Type B pancreatic cell (in vitro differentiated cells): ENCODE measurements around the gene DYRK1A. TPM values are rescaled to one million over a fixed set of nuclear protein-coding genes. Genes with fewer than 3 reads are reported as not detected.

Experiments used
- DNase-seq: peaks from one replicate; pipeline ENCODE4 v3.0.0; 2021; ENCODE audit warnings: mixed read lengths; ENCODE audit not compliant: unreplicated experiment; ENCODE audit errors: extremely low spot score
- H3K27ac Mint-ChIP-seq: 2 replicates; pipeline ENCODE4 v1.8.0; 2021; ENCODE audit warnings: mild to moderate bottlenecking, mixed read lengths
- H3K27me3 Mint-ChIP-seq: 2 replicates; pipeline ENCODE4 v1.8.0; 2021; ENCODE audit warnings: mixed read lengths
- H3K36me3 Mint-ChIP-seq: 2 replicates; pipeline ENCODE4 v1.8.0; 2021; ENCODE audit warnings: mixed read lengths
- H3K4me1 Mint-ChIP-seq: one replicate; pipeline ENCODE4 v1.8.0; 2021; ENCODE audit warnings: mixed read lengths; ENCODE audit not compliant: unreplicated experiment
- H3K4me3 Mint-ChIP-seq: 2 replicates; pipeline ENCODE4 v1.8.0; 2021; ENCODE audit warnings: mild to moderate bottlenecking, mixed read lengths
- H3K9me3 Mint-ChIP-seq: 2 replicates; pipeline ENCODE4 v1.8.0; 2021; ENCODE audit warnings: mixed read lengths
- CTCF ChIP-seq: fragments of 200-600 bp; sonication (generic); conservative IDR thresholded peaks from 2 replicates; pipeline ENCODE4 v1.5.0; 2021; ENCODE audit warnings: antibody characterized with exemption, mild to moderate bottlenecking
- total RNA-seq: library from RNA; stranded (reverse); gene quantifications from 2 replicates; pipeline ENCODE4 v1.2.1, GENCODE V29; 2021; ENCODE audit warnings: low replicate concordance

DYRK1A gene
- total RNA-seq, 1 donor from 2014 or later: 70.6 TPM

DNA sequence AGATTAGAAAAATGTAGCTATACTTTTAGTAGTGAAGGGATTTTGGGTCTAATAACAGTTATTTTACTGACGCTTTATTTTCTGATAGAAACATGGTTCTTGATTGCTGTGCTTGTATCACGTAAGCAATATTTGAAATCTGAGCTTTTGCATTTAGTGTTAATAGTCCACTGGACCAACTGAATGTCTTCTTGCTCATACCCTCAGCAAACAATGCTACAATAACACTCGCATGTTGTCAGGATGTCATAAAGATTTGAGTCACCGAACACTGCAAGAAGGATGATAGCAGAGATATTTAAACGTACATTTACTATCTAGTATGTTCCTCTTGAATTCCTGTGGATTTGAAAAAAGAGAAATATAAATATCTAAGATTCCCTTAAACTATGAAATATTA is 7.5 kb downstream of the DYRK1A start:
- no peak for TF ChIP-seq CTCF
- H3K4me1 Mint-ChIP-seq: peaks cover 58% of the 10 kb centered on the region
- DNase-seq: no peak
- H3K4me3 Mint-ChIP-seq: no peak overlapping the region
- H3K27ac Mint-ChIP-seq: no peak overlapping the region
- H3K9me3 Mint-ChIP-seq: peaks cover 5% of the 10 kb centered on the region
- peaks cover 29% of the 10 kb centered on the region for H3K36me3 Mint-ChIP-seq
- no peaks in the 10 kb centered on the region for H3K27me3 Mint-ChIP-seq

GRCh38 chr21:37375866-37376574 is 9.4 kb downstream of the DYRK1A start:
- H3K4me3 Mint-ChIP-seq: no peak overlapping the region
- DNase-seq: no peak
- H3K36me3 Mint-ChIP-seq: peaks cover 27% of the 10 kb centered on the region
- H3K27me3 Mint-ChIP-seq: no peaks in the 10 kb centered on the region
- TF ChIP-seq CTCF: no peak
- peak overlapping the region; percentile 3 for H3K27ac Mint-ChIP-seq
- peaks cover 55% of the 10 kb centered on the region for H3K4me1 Mint-ChIP-seq
- peaks cover 5% of the 10 kb centered on the region for H3K9me3 Mint-ChIP-seq

GRCh38 chr21:37378700-37379139 is 12.1 kb downstream of the DYRK1A start:
- H3K9me3 Mint-ChIP-seq: peaks cover 5% of the 10 kb centered on the region
- peaks cover 45% of the 10 kb centered on the region for H3K4me1 Mint-ChIP-seq
- H3K27ac Mint-ChIP-seq: peak overlapping the region; percentile 67
- TF ChIP-seq CTCF: no peak
- no peaks in the 10 kb centered on the region for H3K27me3 Mint-ChIP-seq
- no peak for DNase-seq
- H3K36me3 Mint-ChIP-seq: peaks cover 28% of the 10 kb centered on the region
- H3K4me3 Mint-ChIP-seq: peak overlapping the region; percentile 35

GRCh38 chr21:37380349-37381323 is 14.1 kb downstream of the DYRK1A start:
- H3K4me3 Mint-ChIP-seq: peak overlapping the region; percentile 35
- H3K27me3 Mint-ChIP-seq: no peaks in the 10 kb centered on the region
- DNase-seq: no peak
- no peak for TF ChIP-seq CTCF
- peaks cover 5% of the 10 kb centered on the region for H3K9me3 Mint-ChIP-seq
- peaks cover 24% of the 10 kb centered on the region for H3K36me3 Mint-ChIP-seq
- H3K4me1 Mint-ChIP-seq: peaks cover 49% of the 10 kb centered on the region
- peak overlapping the region; percentile 49 for H3K27ac Mint-ChIP-seq

- no peaks in the 10 kb centered on the region for H3K27me3 Mint-ChIP-seq
- no peak overlapping the region for H3K4me3 Mint-ChIP-seq
- H3K36me3 Mint-ChIP-seq: peaks cover 16% of the 10 kb centered on the region
- H3K27ac Mint-ChIP-seq: peak overlapping the region; percentile 22
- H3K4me1 Mint-ChIP-seq: peaks cover 48% of the 10 kb centered on the region
- no peak for TF ChIP-seq CTCF
- no peak for DNase-seq
- H3K9me3 Mint-ChIP-seq: peaks cover 5% of the 10 kb centered on the region
These were observed 15.5 kb downstream of the DYRK1A start for GRCh38 chr21:37381883-37382585.
